ENCODE results near the gene DHRS4.

The DHRS4 gene

GRCh38 chr14:23953464-23954278 is at the start of gene DHRS4:
DHRS4 (plus strand) TSS chr14:23953770; CDS start chr14:23953789, 19 bp downstream.
- DNase-seq (ENCODE audit: low spot score), result peak; percentile 54

GRCh38 chr14:23910101-23910875 is 43.3 kb upstream of the DHRS4 start:
- peak; percentile 93 for DNase-seq (ENCODE audit: low spot score)

- no peak for DNase-seq (ENCODE audit: low spot score)
Observed at GRCh38 chr14:23910876-23911210, 42.7 kb upstream of the DHRS4 start.

- no peak for DNase-seq (ENCODE audit: low spot score)
Observed at GRCh38 chr14:23915559-23915958, 38.0 kb upstream of the DHRS4 start.

- DNase-seq (ENCODE audit: low spot score), result no peak
Observed at GRCh38 chr14:23916004-23916403, 37.6 kb upstream of the DHRS4 start.

GRCh38 chr14:23916446-23916845 is 37.1 kb upstream of the DHRS4 start:
- DNase-seq (ENCODE audit: low spot score), result no peak

- no peak for DNase-seq (ENCODE audit: low spot score)
Observed at GRCh38 chr14:23922545-23922944, 31.0 kb upstream of the DHRS4 start.

- no peak for DNase-seq (ENCODE audit: low spot score)
Observed at GRCh38 chr14:23925523-23926075, 28.0 kb upstream of the DHRS4 start.

GRCh38 chr14:23926543-23926942 is 27.0 kb upstream of the DHRS4 start:
- no peak for DNase-seq (ENCODE audit: low spot score)

- no peak for DNase-seq (ENCODE audit: low spot score)
Observed at GRCh38 chr14:23929136-23929535, 24.4 kb upstream of the DHRS4 start.

GRCh38 chr14:23929822-23930294 is 23.7 kb upstream of the DHRS4 start:
- peak; percentile 80 for DNase-seq (ENCODE audit: low spot score)

GRCh38 chr14:23930742-23931141 is 22.8 kb upstream of the DHRS4 start:
- no peak for DNase-seq (ENCODE audit: low spot score)

- no peak for DNase-seq (ENCODE audit: low spot score)
Observed at GRCh38 chr14:23931721-23932289, 21.8 kb upstream of the DHRS4 start.

- DNase-seq (ENCODE audit: low spot score), result no peak
Observed at GRCh38 chr14:23932639-23933038, 20.9 kb upstream of the DHRS4 start.

GRCh38 chr14:23933108-23933741 is 20.3 kb upstream of the DHRS4 start:
- DNase-seq (ENCODE audit: low spot score), result no peak

GRCh38 chr14:23933742-23934128 is 19.8 kb upstream of the DHRS4 start:
- no peak for DNase-seq (ENCODE audit: low spot score)

- DNase-seq (ENCODE audit: low spot score), result no peak
Observed at GRCh38 chr14:23935158-23935557, 18.4 kb upstream of the DHRS4 start.

- no peak for DNase-seq (ENCODE audit: low spot score)
Observed at GRCh38 chr14:23936084-23936829, 17.3 kb upstream of the DHRS4 start.

GRCh38 chr14:23937203-23937602 is 16.4 kb upstream of the DHRS4 start:
- no peak for DNase-seq (ENCODE audit: low spot score)

- no peak for DNase-seq (ENCODE audit: low spot score)
Observed at GRCh38 chr14:23938823-23939222, 14.7 kb upstream of the DHRS4 start.

- DNase-seq (ENCODE audit: low spot score), result no peak
Observed at GRCh38 chr14:23939607-23940326, 13.8 kb upstream of the DHRS4 start.

Measured in COLO829 (cell line).